ENCODE results near the gene BCOR.

The BCOR gene

GRCh38 chrX:40065296-40066046 is 32.3 kb downstream of the BCOR start:
- no peak overlapping the region for H3K9ac ChIP-seq (ENCODE audit: low read length in 5 of 5)
- no peak overlapping the region for H3K4me3 ChIP-seq (ENCODE audit: low read depth in 1 of 5, low read length in 5 of 5)
- peaks cover 0 to 68% (median 48%) of the 10 kb centered on the region in 5 donors for H3K36me3 ChIP-seq (ENCODE audit: control insufficient read depth in 5 of 5, insufficient read depth in 5 of 5, low read length in 5 of 5)
- peaks cover 0 to 12% (median 6%) of the 10 kb centered on the region in 5 donors for H3K27me3 ChIP-seq (ENCODE audit: control insufficient read depth in 5 of 5, insufficient read depth in 4 of 5, low read length in 5 of 5)
- peaks cover 0 to 6% (median 0%) of the 10 kb centered on the region in 5 donors for H3K4me1 ChIP-seq (ENCODE audit: control insufficient read depth in 5 of 5, insufficient read depth in 5 of 5, low read length in 5 of 5)
- no peak overlapping the region for H3K27ac ChIP-seq (ENCODE audit: low read depth, low read length)
- H3K9me3 ChIP-seq (ENCODE audit: control insufficient read depth in 5 of 5, low read length in 5 of 5) = peaks cover 0 to 6% (median 0%) of the 10 kb centered on the region in 5 donors

GRCh38 chrX:40064055-40064597 is 33.6 kb downstream of the BCOR start:
- Histone ChIP-seq H3K4me3 (ENCODE audit: low read depth in 1 of 5, low read length in 5 of 5) (no peak overlapping the region), H3K36me3 (ENCODE audit: control insufficient read depth in 5 of 5, insufficient read depth in 5 of 5, low read length in 5 of 5) (peaks cover 2 to 59% (median 36%) of the 10 kb centered on the region in 5 donors), H3K9ac (ENCODE audit: low read length in 5 of 5) (no peak overlapping the region)

GRCh38 chrX:40063555-40063954 is 34.2 kb downstream of the BCOR start:
- peaks cover 2 to 58% (median 36%) of the 10 kb centered on the region in 5 donors for H3K36me3 ChIP-seq (ENCODE audit: control insufficient read depth in 5 of 5, insufficient read depth in 5 of 5, low read length in 5 of 5)

More at GRCh38 chrX:40064055-40064597, 33.6 kb downstream of the BCOR start:
- Histone ChIP-seq H3K9me3 (ENCODE audit: control insufficient read depth in 5 of 5, low read length in 5 of 5) (peaks cover 0 to 3% (median 0%) of the 10 kb centered on the region in 5 donors), H3K27me3 (ENCODE audit: control insufficient read depth in 5 of 5, insufficient read depth in 4 of 5, low read length in 5 of 5) (peaks cover 0 to 7% (median 5%) of the 10 kb centered on the region in 5 donors), H3K4me1 (ENCODE audit: control insufficient read depth in 5 of 5, insufficient read depth in 5 of 5, low read length in 5 of 5) (peaks cover 0 to 6% (median 0%) of the 10 kb centered on the region in 5 donors), H3K27ac (ENCODE audit: low read depth, low read length) (no peak overlapping the region)

DNA sequence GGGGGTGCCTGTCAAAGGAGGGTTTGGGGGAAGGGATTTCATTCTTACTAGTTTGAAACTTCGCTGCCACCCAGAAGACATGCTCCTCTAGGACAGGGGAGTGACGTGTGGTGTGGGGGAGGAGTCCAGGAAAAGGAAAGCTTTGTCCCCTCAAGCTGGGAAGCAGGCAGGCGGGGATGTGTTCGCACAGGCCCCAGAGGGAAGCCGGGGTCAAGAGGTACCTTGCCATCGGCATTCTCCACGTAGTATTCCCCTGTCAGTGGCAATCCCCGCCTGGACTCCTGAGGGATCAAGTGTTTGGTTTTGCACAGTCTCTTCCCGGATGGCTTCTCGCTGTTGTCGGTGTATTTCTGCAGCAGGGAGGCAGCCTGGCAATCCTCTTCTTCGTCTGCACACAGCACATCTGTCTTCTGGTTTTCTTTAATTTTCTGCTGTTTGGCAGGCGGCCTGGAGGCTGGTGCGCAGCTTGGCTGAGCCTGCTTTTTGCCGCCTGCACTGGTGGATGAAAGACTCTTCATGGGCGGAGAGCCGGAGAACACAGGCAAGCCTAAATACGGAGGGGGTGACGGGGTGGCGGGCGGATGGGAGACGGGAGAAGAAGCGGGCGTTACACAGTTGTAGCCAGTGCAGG is 35.1 kb downstream of the BCOR start:
- H3K27ac ChIP-seq (ENCODE audit: low read depth, low read length) = no peak overlapping the region
- H3K9me3 ChIP-seq (ENCODE audit: control insufficient read depth in 5 of 5, low read length in 5 of 5) = no peaks in the 10 kb centered on the region
- H3K4me1 ChIP-seq (ENCODE audit: control insufficient read depth in 5 of 5, insufficient read depth in 5 of 5, low read length in 5 of 5) = peaks cover 0 to 6% (median 0%) of the 10 kb centered on the region in 5 donors
- H3K9ac ChIP-seq (ENCODE audit: low read length in 5 of 5) = no peak overlapping the region
- peaks cover 0 to 7% (median 4%) of the 10 kb centered on the region in 5 donors for H3K27me3 ChIP-seq (ENCODE audit: control insufficient read depth in 5 of 5, insufficient read depth in 4 of 5, low read length in 5 of 5)
- H3K36me3 ChIP-seq (ENCODE audit: control insufficient read depth in 5 of 5, insufficient read depth in 5 of 5, low read length in 5 of 5) = peaks cover 2 to 61% (median 35%) of the 10 kb centered on the region in 5 donors
- no peak overlapping the region for H3K4me3 ChIP-seq (ENCODE audit: low read depth in 1 of 5, low read length in 5 of 5)

More at GRCh38 chrX:40063555-40063954, 34.2 kb downstream of the BCOR start:
- Histone ChIP-seq H3K4me1 (ENCODE audit: control insufficient read depth in 5 of 5, insufficient read depth in 5 of 5, low read length in 5 of 5) (peaks cover 0 to 6% (median 0%) of the 10 kb centered on the region in 5 donors), H3K27me3 (ENCODE audit: control insufficient read depth in 5 of 5, insufficient read depth in 4 of 5, low read length in 5 of 5) (peaks cover 0 to 7% (median 4%) of the 10 kb centered on the region in 5 donors), H3K27ac (ENCODE audit: low read depth, low read length) (no peak overlapping the region), H3K9ac (ENCODE audit: low read length in 5 of 5) (no peak overlapping the region), H3K4me3 (ENCODE audit: low read depth in 1 of 5, low read length in 5 of 5) (no peak overlapping the region), H3K9me3 (ENCODE audit: control insufficient read depth in 5 of 5, low read length in 5 of 5) (no peaks in the 10 kb centered on the region)

- Histone ChIP-seq H3K36me3 (ENCODE audit: control insufficient read depth in 5 of 5, insufficient read depth in 5 of 5, low read length in 5 of 5) (peaks cover 2 to 61% (median 37%) of the 10 kb centered on the region in 5 donors), H3K4me3 (ENCODE audit: low read depth in 1 of 5, low read length in 5 of 5) (no peak overlapping the region), H3K27ac (ENCODE audit: low read depth, low read length) (no peak overlapping the region), H3K4me1 (ENCODE audit: control insufficient read depth in 5 of 5, insufficient read depth in 5 of 5, low read length in 5 of 5) (peaks cover 0 to 6% (median 0%) of the 10 kb centered on the region in 5 donors), H3K9me3 (ENCODE audit: control insufficient read depth in 5 of 5, low read length in 5 of 5) (no peaks in the 10 kb centered on the region), H3K9ac (ENCODE audit: low read length in 5 of 5) (no peak overlapping the region), H3K27me3 (ENCODE audit: control insufficient read depth in 5 of 5, insufficient read depth in 4 of 5, low read length in 5 of 5) (peaks cover 0 to 9% (median 4%) of the 10 kb centered on the region in 5 donors)
Measured at GRCh38 chrX:40061871-40062524, 35.8 kb downstream of the BCOR start.

DNA sequence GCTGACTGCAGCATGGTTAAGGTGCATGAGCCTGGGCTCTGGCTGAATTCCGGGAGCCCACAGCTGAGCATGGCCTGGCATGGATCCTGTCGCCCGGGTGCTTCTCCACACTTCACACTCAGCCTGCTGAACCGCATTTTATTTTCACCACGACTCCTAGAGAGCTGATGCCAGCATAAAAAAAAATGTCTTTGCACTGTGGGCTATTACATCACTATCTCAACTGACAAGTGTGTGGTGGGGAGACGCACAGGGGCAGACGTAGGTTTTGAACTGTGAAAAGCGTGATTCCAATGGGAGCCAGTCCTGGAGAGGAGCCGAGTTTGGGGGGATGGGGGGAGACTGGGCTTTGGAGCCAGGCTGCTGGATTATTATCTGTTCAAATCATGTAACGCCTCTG is 36.8 kb downstream of the BCOR start:
- H3K36me3 ChIP-seq (ENCODE audit: control insufficient read depth in 5 of 5, insufficient read depth in 5 of 5, low read length in 5 of 5) = peaks cover 2 to 67% (median 46%) of the 10 kb centered on the region in 5 donors
- peaks cover 0 to 11% (median 4%) of the 10 kb centered on the region in 5 donors for H3K27me3 ChIP-seq (ENCODE audit: control insufficient read depth in 5 of 5, insufficient read depth in 4 of 5, low read length in 5 of 5)
- no peaks in the 10 kb centered on the region for H3K9me3 ChIP-seq (ENCODE audit: control insufficient read depth in 5 of 5, low read length in 5 of 5)

GRCh38 chrX:40060356-40060845 is 37.4 kb downstream of the BCOR start:
- Histone ChIP-seq H3K4me1 (ENCODE audit: control insufficient read depth in 5 of 5, insufficient read depth in 5 of 5, low read length in 5 of 5) (peaks cover 0 to 1% (median 0%) of the 10 kb centered on the region in 5 donors), H3K9ac (ENCODE audit: low read length in 5 of 5) (no peak overlapping the region), H3K27me3 (ENCODE audit: control insufficient read depth in 5 of 5, insufficient read depth in 4 of 5, low read length in 5 of 5) (peaks cover 0 to 11% (median 0%) of the 10 kb centered on the region in 5 donors), H3K36me3 (ENCODE audit: control insufficient read depth in 5 of 5, insufficient read depth in 5 of 5, low read length in 5 of 5) (peaks cover 2 to 64% (median 47%) of the 10 kb centered on the region in 5 donors), H3K9me3 (ENCODE audit: control insufficient read depth in 5 of 5, low read length in 5 of 5) (no peaks in the 10 kb centered on the region), H3K4me3 (ENCODE audit: low read depth in 1 of 5, low read length in 5 of 5) (no peak overlapping the region), H3K27ac (ENCODE audit: low read depth, low read length) (no peak overlapping the region)

More for the DNA sequence above, 36.8 kb downstream of the BCOR start:
- Histone ChIP-seq H3K27ac (ENCODE audit: low read depth, low read length) (no peak overlapping the region), H3K4me3 (ENCODE audit: low read depth in 1 of 5, low read length in 5 of 5) (no peak overlapping the region), H3K9ac (ENCODE audit: low read length in 5 of 5) (no peak overlapping the region), H3K4me1 (ENCODE audit: control insufficient read depth in 5 of 5, insufficient read depth in 5 of 5, low read length in 5 of 5) (peaks cover 0 to 6% (median 0%) of the 10 kb centered on the region in 5 donors)

DNA sequence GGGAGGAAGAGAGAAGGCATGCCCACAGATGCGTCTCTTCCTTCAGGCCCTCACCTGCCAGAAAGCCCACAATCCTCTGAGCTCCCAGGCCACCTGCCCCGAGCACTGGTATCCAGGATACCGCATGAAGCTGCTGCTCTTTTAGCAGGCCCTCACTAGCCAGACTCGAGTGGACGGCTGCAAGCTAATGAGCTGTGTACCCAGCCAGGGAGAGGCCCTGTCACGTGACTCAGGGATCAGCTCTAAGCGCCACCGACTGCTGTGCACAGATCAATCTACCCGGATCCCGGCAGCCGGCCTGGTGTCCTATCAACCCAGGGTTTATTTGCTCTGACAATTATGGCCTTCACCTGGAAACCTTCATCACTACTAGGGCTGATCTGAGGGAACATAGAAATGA is 39.0 kb downstream of the BCOR start:
- no peak overlapping the region for H3K9ac ChIP-seq (ENCODE audit: low read length in 5 of 5)
- peaks cover 10 to 71% (median 60%) of the 10 kb centered on the region in 5 donors for H3K36me3 ChIP-seq (ENCODE audit: control insufficient read depth in 5 of 5, insufficient read depth in 5 of 5, low read length in 5 of 5)
- peaks cover 0 to 9% (median 0%) of the 10 kb centered on the region in 5 donors for H3K27me3 ChIP-seq (ENCODE audit: control insufficient read depth in 5 of 5, insufficient read depth in 4 of 5, low read length in 5 of 5)
- H3K9me3 ChIP-seq (ENCODE audit: control insufficient read depth in 5 of 5, low read length in 5 of 5) = peaks cover 0 to 3% (median 0%) of the 10 kb centered on the region in 5 donors
- peaks cover 0 to 1% (median 0%) of the 10 kb centered on the region in 5 donors for H3K4me1 ChIP-seq (ENCODE audit: control insufficient read depth in 5 of 5, insufficient read depth in 5 of 5, low read length in 5 of 5)
- H3K27ac ChIP-seq (ENCODE audit: low read depth, low read length) = no peak overlapping the region
- no peak overlapping the region for H3K4me3 ChIP-seq (ENCODE audit: low read depth in 1 of 5, low read length in 5 of 5)

- Histone ChIP-seq H3K27me3 (ENCODE audit: control insufficient read depth in 5 of 5, insufficient read depth in 4 of 5, low read length in 5 of 5) (peaks cover 0 to 3% (median 0%) of the 10 kb centered on the region in 5 donors), H3K9ac (ENCODE audit: low read length in 5 of 5) (no peak overlapping the region), H3K36me3 (ENCODE audit: control insufficient read depth in 5 of 5, insufficient read depth in 5 of 5, low read length in 5 of 5) (peaks cover 18 to 73% (median 58%) of the 10 kb centered on the region in 5 donors), H3K4me3 (ENCODE audit: low read depth in 1 of 5, low read length in 5 of 5) (no peak overlapping the region), H3K9me3 (ENCODE audit: control insufficient read depth in 5 of 5, low read length in 5 of 5) (peaks cover 6 to 14% (median 9%) of the 10 kb centered on the region in 5 donors), H3K4me1 (ENCODE audit: control insufficient read depth in 5 of 5, insufficient read depth in 5 of 5, low read length in 5 of 5) (peaks cover 0 to 1% (median 0%) of the 10 kb centered on the region in 5 donors), H3K27ac (ENCODE audit: low read depth, low read length) (no peak overlapping the region)
Measured at GRCh38 chrX:40057405-40057804, 40.4 kb downstream of the BCOR start.

Measured in subcutaneous abdominal adipose tissue (tissue), 5 donors.